Measurements from ENCODE around the gene TMEM39B. TPM values are rescaled to one million over a fixed set of nuclear protein-coding genes. Genes with fewer than 3 reads are reported as not detected.
"Not testable (repeated sequence)": the region's sequence is repeated elsewhere in the genome, so short reads cannot be mapped to it uniquely, and the experiment has no call there.

TMEM39B gene
- total RNA-seq, 1 experiment from 2014 or later: 1.5 TPM

GRCh38 chr1:32068957-32069588, 3.7 kb upstream of the TMEM39B start:
- no peak for DNase-seq (ENCODE audit: low spot score)

- peak; percentile 49 for DNase-seq (ENCODE audit: low spot score)
Observed at GRCh38 chr1:32071758-32072621, 749 bp upstream of the TMEM39B start.

GRCh38 chr1:32073299-32074229, 825 bp downstream of the TMEM39B start:
- no peak for DNase-seq (ENCODE audit: low spot score)

- no peak for DNase-seq (ENCODE audit: low spot score)
Observed at GRCh38 chr1:32074841-32075240, 2.1 kb downstream of the TMEM39B start.

- DNase-seq (ENCODE audit: low spot score): no peak
Observed at GRCh38 chr1:32077451-32077850, 4.7 kb downstream of the TMEM39B start.

GRCh38 chr1:32082022-32082421, 9.3 kb downstream of the TMEM39B start:
- no peak for DNase-seq (ENCODE audit: low spot score)

- not testable (repeated sequence) for DNase-seq (ENCODE audit: low spot score)
Observed at GRCh38 chr1:32086381-32086780, 13.6 kb downstream of the TMEM39B start.

- no peak for DNase-seq (ENCODE audit: low spot score)
Observed at GRCh38 chr1:32091176-32091575, 18.4 kb downstream of the TMEM39B start.

GRCh38 chr1:32091591-32091990, 18.9 kb downstream of the TMEM39B start:
- DNase-seq (ENCODE audit: low spot score): no peak

- DNase-seq (ENCODE audit: low spot score): no peak
Observed at GRCh38 chr1:32094746-32095521, 22.2 kb downstream of the TMEM39B start.

GRCh38 chr1:32099426-32099825, 26.7 kb downstream of the TMEM39B start:
- DNase-seq (ENCODE audit: low spot score): no peak

GRCh38 chr1:32100359-32100758, 27.6 kb downstream of the TMEM39B start:
- DNase-seq (ENCODE audit: low spot score): no peak

GRCh38 chr1:32100807-32101708, 28.3 kb downstream of the TMEM39B start:
- DNase-seq (ENCODE audit: low spot score): peak; percentile 44

GRCh38 chr1:32104127-32104526, 31.4 kb downstream of the TMEM39B start:
- no peak for DNase-seq (ENCODE audit: low spot score)

GRCh38 chr1:32105338-32105737, 32.6 kb downstream of the TMEM39B start:
- no peak for DNase-seq (ENCODE audit: low spot score)

GRCh38 chr1:32106663-32107275, 34.0 kb downstream of the TMEM39B start:
- DNase-seq (ENCODE audit: low spot score): no peak

GRCh38 chr1:32107742-32108661, 35.3 kb downstream of the TMEM39B start, which contains the start of gene KPNA6:
TSS of gene KPNA6 (plus strand) at chr1:32108056. CDS start at chr1:32108131, 75 bp downstream.
- DNase-seq (ENCODE audit: low spot score): peak; percentile 84

- no peak for DNase-seq (ENCODE audit: low spot score)
Observed at GRCh38 chr1:32111040-32111623, 38.4 kb downstream of the TMEM39B start.
